Inflammatory macrophage (primary cell): ENCODE results near the gene SLC30A7.
A peak's percentile ranks its signal among the peaks of the same experiment; 100 is the strongest.
"Not testable (repeated sequence)": the region's sequence is repeated elsewhere in the genome, so short reads cannot be mapped to it uniquely, and the experiment has no call there.

Experiments used
- DNase-seq, 2 donors: peaks; one replicate each; pipeline ENCODE4 v3.0.0-alpha.2; 2020 to 2022

SLC30A7 gene

DNA sequence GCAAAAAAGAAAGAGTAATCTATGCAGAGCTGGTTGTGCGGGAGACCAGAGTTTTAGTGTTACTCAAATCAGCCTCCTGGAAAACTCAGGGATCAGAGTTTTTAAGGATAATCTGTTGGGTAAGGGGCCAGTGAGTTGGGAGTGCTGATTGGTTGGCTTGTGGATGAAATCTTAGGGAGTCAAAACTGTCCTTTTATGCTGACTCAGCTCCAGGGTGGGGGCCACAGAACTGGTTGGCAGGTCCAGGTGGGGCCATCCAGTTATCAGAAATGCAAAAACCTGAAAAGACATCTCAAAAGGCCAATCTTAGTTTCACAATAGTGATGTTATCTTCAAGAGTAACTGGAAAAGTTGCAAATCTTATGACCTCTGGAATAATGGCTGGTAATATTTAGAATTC, 4.5 kb upstream of the SLC30A7 start:
- no peak for DNase-seq

- no peak for DNase-seq
Observed at GRCh38 chr1:100892554-100892953, 3.3 kb upstream of the SLC30A7 start.

- DNase-seq, result no peak
Observed at GRCh38 chr1:100893718-100894117, 2.2 kb upstream of the SLC30A7 start.

- DNase-seq, result peak; percentile 59 to 77
Observed at GRCh38 chr1:100894603-100895539, 1.0 kb upstream of the SLC30A7 start, which contains the start of gene EXTL2. Gene EXTL2 (minus strand): TSS chr1:100894842. CDS start chr1:100888757, 6,085 bp downstream.

- DNase-seq, result peak; percentile 40 to 56
Observed at GRCh38 chr1:100896481-100896982, 642 bp downstream of the SLC30A7 start.

DNA sequence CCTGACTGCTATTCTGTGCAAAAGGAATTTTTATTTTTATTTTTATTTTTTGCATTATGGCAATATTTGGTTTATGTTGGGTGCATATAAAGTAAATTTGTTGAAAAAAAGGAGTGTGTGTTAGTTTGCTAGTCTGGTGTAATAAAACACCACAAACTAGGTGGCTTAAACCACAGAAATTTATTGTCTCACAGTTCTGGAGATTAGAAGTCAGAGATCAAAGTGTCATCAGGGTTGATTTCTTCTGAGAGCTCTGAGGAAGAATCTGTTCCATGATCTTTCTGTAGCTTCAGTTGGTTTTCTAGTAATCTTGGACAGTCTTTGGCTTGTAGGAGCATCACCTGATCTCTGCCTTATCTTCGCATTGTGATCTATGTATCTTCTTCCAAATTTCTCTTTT, 6.5 kb downstream of the SLC30A7 start:
- no peak for DNase-seq

DNA sequence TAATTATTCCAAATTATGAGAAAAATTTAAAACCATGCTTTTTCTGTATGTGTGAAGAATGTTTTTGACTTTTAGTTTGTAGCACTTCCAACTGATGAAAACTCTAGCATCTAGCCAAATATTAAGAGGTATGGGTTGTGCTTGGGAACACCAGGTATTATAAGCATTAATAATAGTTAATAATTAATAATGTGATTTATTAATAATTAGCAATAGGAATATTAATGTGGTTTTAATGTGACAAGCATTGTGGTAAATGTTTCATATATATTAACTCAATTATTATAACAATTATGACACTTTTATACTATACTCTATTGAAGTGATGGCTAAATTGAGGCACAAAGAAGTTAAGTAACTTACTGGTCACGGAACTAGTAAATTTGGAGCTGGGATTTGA, 7.9 kb downstream of the SLC30A7 start:
- DNase-seq, result no peak

DNA sequence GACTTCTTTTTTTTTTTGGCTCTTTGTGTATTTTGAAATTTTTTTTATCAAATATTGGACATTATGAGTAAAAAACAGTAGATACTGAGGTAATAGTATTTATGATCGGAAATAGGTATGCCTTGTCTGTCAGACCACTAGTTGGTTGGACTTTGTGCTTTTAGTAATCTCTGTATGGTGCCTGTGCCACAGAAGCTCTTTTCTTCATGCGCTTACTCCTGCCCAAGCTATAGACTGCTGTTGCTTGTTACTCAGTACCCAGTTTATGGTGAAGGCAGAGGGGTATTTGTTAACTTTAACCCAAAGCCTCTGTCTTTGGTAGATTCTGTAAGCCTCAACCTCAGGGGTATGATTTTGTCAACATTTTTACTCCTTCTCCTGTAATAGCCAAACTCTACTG, 8.6 kb downstream of the SLC30A7 start:
- DNase-seq, result no peak

DNA sequence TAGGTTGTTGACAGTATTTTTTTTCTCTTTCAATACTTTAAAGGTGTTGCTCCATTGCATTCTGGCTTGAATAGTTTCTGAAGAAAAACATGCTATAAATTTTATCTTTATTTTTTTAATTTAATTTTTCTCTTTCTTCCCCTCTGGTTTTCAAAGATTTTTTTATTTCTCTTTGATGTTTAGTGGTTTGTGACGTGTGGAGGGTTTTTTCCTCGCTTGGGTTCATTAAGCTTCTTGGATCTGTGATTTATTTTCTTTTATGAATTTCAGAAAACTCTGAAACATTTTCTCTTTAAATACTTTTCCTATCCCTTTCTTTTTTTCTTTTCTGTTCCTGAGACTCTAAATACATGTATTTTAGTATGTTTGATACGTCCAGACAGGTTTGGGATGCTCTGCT, 9.3 kb downstream of the SLC30A7 start:
- no peak for DNase-seq

- no peak for DNase-seq
Observed at GRCh38 chr1:100907887-100908286, 12.0 kb downstream of the SLC30A7 start.

- DNase-seq, result no peak
Observed at GRCh38 chr1:100909018-100909417, 13.1 kb downstream of the SLC30A7 start.

DNA sequence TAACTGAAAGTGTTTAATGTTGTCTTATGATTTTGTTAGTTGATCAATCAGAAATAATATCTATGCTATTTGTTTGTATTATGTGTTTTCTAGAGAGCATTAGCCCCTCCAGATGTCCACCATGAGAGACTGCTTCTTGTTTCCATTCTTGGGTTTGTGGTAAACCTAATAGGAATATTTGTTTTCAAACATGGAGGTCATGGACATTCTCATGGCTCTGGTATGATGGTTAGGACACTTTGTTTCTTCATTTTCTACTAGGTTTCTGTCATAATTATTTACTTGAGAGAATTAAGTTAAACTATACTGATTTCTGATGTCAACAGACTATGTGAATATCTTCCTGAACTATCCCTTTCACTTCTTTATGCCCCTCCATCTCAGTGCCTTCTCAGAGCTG, 16.1 kb downstream of the SLC30A7 start:
- no peak for DNase-seq

GRCh38 chr1:100921110-100921706, 25.3 kb downstream of the SLC30A7 start:
- DNase-seq, result peak; percentile 27 to 75

GRCh38 chr1:100924212-100924611, 28.3 kb downstream of the SLC30A7 start:
- DNase-seq, result no peak

DNA sequence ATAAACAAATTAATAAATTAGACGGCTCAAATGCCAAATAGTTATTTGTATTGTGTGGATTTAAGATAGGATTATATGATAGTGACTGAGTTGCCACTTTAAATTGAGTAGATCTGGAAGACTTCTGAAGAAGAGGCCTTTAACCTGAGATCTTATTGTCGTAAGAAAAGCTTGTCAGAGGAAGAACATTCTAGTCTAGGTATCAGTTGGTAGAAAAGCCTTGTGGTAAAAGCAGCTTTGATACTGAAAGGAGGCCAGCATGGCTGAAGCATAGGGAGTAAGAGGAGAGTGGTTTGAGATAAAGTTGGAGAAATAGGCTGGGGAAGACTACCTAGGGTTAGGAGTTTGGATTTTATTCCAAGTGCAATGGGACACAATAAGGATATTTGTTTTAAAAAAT, 29.1 kb downstream of the SLC30A7 start:
- no peak for DNase-seq

GRCh38 chr1:100926240-100926639, 30.4 kb downstream of the SLC30A7 start:
- DNase-seq, result no peak

DNA sequence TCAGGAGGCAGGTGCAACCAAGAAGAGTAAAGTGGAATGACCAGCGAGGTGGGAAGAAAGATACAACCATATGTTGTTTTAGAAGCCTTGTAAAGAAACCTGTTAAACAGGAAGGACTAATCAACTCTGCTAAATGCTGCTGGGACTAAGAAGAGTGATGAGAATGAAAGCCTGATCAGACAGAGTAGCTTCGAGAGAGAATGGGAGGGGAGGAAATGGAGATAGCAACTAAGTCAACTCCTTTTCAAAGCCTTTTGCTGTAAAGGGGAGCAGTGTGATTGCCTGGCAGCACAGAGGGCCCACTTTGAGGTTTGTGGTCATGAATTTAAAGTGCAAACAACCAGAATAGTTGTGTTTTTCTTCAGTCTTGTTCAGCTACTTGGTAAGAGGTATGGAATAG, 31.4 kb downstream of the SLC30A7 start:
- DNase-seq, result no peak

DNA sequence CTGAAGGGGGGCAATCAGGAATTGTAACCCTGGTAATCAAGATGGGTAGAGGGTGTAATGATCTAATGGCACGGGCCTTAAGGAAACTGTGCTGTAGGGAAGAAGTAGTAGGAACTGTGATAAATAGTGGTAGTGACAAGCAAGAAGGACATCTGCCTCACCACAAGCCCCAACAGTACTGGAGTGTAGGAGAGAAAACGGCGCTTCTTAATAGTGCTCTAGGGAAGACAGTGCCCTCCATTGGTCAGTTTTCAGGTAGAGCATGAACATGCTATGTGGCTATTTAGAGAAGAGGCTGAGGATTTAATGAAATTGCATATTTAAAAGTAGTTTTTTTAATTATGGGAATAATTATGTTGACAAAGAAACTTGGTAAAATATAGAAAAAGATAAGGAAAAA, 32.2 kb downstream of the SLC30A7 start:
- no peak for DNase-seq

DNA sequence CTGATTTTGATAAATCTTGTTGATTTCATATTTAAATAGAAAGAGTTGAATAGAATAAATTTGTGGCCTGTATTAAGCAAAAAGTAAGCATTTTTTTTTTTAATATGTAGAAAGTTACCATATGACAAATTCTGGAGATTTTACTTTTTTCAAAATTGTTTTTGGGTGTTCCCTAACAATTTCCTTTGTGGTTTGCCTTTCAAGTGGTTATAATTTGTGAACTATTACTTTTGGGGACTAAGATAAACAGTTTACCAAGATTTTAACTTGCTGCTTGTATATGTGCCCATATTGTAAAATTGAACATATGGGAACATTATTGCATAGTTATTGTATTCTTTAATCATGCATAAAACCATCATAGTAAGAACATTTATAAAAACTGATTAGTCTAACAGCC, 34.6 kb downstream of the SLC30A7 start:
- DNase-seq, result no peak

DNA sequence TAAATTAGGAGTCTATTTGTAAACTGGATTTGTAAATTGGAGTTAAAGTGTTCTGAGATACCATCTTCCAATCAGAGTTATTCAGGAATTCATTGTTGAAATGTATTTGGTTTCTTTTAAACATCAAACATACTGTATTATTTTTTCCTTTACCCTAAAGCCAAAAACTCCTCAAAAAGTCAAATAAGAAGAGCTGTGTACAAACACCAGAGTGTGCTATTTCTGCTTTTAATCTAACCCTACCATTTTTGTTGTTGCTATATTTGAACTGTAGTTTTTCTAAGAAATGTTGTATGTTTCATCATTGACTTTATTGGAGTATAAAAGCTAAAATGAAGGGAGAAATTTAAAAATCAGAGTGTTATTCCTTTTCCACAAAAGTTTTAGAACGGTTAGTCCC, 35.8 kb downstream of the SLC30A7 start:
- no peak for DNase-seq

- DNase-seq, result not testable (repeated sequence)
Observed at GRCh38 chr1:100933555-100933954, 37.7 kb downstream of the SLC30A7 start.

DNA sequence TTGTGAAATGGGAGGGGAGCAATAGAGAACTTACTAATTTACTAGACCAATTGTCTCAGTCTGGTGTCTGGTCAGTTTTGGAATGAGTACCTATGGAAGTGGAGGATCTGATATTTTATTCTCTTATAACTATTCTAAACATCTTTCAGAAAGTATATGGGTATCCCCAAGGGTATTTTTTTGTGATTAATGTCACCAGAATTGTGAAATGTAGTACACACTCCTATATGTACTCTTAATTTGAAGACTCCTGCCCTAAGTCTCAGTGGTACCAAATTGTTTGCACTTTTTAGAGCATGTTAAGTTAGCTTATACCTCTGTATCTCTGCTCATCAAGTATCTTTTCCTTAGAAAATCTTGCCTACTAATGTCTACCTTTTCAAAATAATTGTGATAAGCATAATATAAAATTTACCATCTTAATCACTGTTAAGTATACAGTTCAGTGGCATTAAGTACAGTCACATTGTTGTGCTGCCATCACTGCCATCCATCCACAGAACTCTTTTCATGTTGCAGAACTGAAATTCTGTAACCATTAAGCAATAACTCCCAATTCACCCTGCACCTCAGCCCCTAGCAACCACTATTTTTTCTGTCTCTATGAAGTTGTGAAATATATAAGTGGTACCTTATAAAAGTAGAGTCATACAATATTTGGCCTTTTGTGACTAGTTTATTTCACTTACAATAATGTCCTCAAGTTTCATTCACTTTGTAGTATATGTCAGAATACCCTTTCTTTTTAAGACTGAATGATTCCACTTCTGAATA, 40.5 kb downstream of the SLC30A7 start:
- no peak for DNase-seq

GRCh38 chr1:100941098-100941527, 45.2 kb downstream of the SLC30A7 start:
- DNase-seq, result no peak
